Mesodermal cell (in vitro differentiated cells): Measurements from ENCODE around the gene KDSR.
A peak's percentile ranks its signal among the peaks of the same experiment; 100 is the strongest.

Source experiments
- H3K27ac ChIP-seq: 2 replicates; pipeline ENCODE4 v1.7.0; 2013; ENCODE audit warnings: mild to moderate bottlenecking, low read depth, low read length, moderate library complexity; ENCODE audit not compliant: severe bottlenecking
- H3K36me3 ChIP-seq: 2 replicates; pipeline ENCODE4 v1.7.1; 2013; ENCODE audit warnings: mild to moderate bottlenecking, low read length, moderate library complexity; ENCODE audit not compliant: control insufficient read depth, insufficient read depth
- H3K4me1 ChIP-seq: one replicate; pipeline ENCODE4 v1.7.1; 2013; ENCODE audit warnings: mild to moderate bottlenecking, low read length; ENCODE audit not compliant: insufficient read depth, control insufficient read depth, poor library complexity, severe bottlenecking
- H3K4me3 ChIP-seq: 2 replicates; pipeline ENCODE4 v1.7.0; 2013; ENCODE audit warnings: low read length, control low read depth, mild to moderate bottlenecking; ENCODE audit not compliant: insufficient read depth, poor library complexity, severe bottlenecking; ENCODE audit errors: extremely low read depth
- H3K9me3 ChIP-seq: 2 replicates; pipeline ENCODE4 v1.7.1; 2013; ENCODE audit warnings: mild to moderate bottlenecking, low read length, moderate library complexity; ENCODE audit not compliant: control insufficient read depth
- WGBS, 2 experiments: methylation state at CpG; one replicate each; pipeline ENCODE4 v1.1.5; 2013; ENCODE audit warnings: missing lambda C conversion rate in 2 of 2; ENCODE audit not compliant: insufficient coverage in 2 of 2; 5-methylcytosine and 5-hydroxymethylcytosine counted together

The KDSR gene

GRCh38 chr18:63344263-63344662, 22.7 kb downstream of the KDSR start:
- WGBS, 2 experiments: 79 to 100% methylated on average over 2 to 3 of the region's 5 CpGs
- H3K9me3 ChIP-seq: no peaks in the 10 kb centered on the region
- no peak overlapping the region for H3K27ac ChIP-seq
- no peaks in the 10 kb centered on the region for H3K4me1 ChIP-seq
- no peak overlapping the region for H3K4me3 ChIP-seq
- peaks cover 86% of the 10 kb centered on the region for H3K36me3 ChIP-seq

- Histone ChIP-seq H3K36me3 (peaks cover 85% of the 10 kb centered on the region), H3K27ac (no peak overlapping the region), H3K9me3 (no peaks in the 10 kb centered on the region), H3K4me3 (no peak overlapping the region), H3K4me1 (no peaks in the 10 kb centered on the region)
- WGBS, 2 experiments: 40 to 65% methylated on average over 5 of the region's 5 CpGs
These were observed 24.8 kb downstream of the KDSR start for GRCh38 chr18:63342206-63342605.

- H3K27ac ChIP-seq: no peak overlapping the region
- peaks cover 83% of the 10 kb centered on the region for H3K36me3 ChIP-seq
- no peak overlapping the region for H3K4me3 ChIP-seq
- no peaks in the 10 kb centered on the region for H3K9me3 ChIP-seq
- 0% methylated on average over 1 of the region's 4 CpGs for WGBS, 2 experiments
- no peaks in the 10 kb centered on the region for H3K4me1 ChIP-seq
These were observed 27.0 kb downstream of the KDSR start for GRCh38 chr18:63339920-63340484.

GRCh38 chr18:63336366-63337099, 30.5 kb downstream of the KDSR start:
- no peaks in the 10 kb centered on the region for H3K9me3 ChIP-seq
- H3K4me3 ChIP-seq: no peak overlapping the region
- 92 to 100% methylated on average over 2 to 3 of the region's 8 CpGs for WGBS, 2 experiments
- H3K27ac ChIP-seq: no peak overlapping the region
- H3K4me1 ChIP-seq: no peaks in the 10 kb centered on the region
- peaks cover 83% of the 10 kb centered on the region for H3K36me3 ChIP-seq

GRCh38 chr18:63331105-63331504, 35.9 kb downstream of the KDSR start:
- H3K27ac ChIP-seq: no peak overlapping the region
- no peak overlapping the region for H3K4me3 ChIP-seq
- H3K9me3 ChIP-seq: no peaks in the 10 kb centered on the region
- H3K4me1 ChIP-seq: no peaks in the 10 kb centered on the region
- peaks cover 61% of the 10 kb centered on the region for H3K36me3 ChIP-seq
- WGBS, 2 experiments: 100% methylated on average over 1 to 2 of the region's 4 CpGs

GRCh38 chr18:63329431-63330145, 37.4 kb downstream of the KDSR start:
- no peak overlapping the region for H3K27ac ChIP-seq
- H3K4me3 ChIP-seq: no peak overlapping the region
- no peaks in the 10 kb centered on the region for H3K9me3 ChIP-seq
- no peaks in the 10 kb centered on the region for H3K4me1 ChIP-seq
- H3K36me3 ChIP-seq: peaks cover 46% of the 10 kb centered on the region
- 92 to 93% methylated on average over 3 to 5 of the region's 7 CpGs for WGBS, 2 experiments

- Histone ChIP-seq H3K27ac (no peak overlapping the region), H3K4me1 (peaks cover 4% of the 10 kb centered on the region), H3K9me3 (no peaks in the 10 kb centered on the region), H3K4me3 (no peak overlapping the region), H3K36me3 (peaks cover 14% of the 10 kb centered on the region)
- WGBS, 2 experiments: 85 to 98% methylated on average over 4 to 5 of the region's 5 CpGs
These were observed 41.0 kb downstream of the KDSR start for GRCh38 chr18:63326011-63326410.

GRCh38 chr18:63325086-63325686, 41.8 kb downstream of the KDSR start:
- Histone ChIP-seq H3K27ac (no peak overlapping the region), H3K36me3 (peaks cover 7% of the 10 kb centered on the region), H3K4me1 (peaks cover 4% of the 10 kb centered on the region), H3K9me3 (no peaks in the 10 kb centered on the region), H3K4me3 (no peak overlapping the region)
- WGBS, 2 experiments: 94 to 100% methylated on average over 6 to 7 of the region's 11 CpGs

- no peaks in the 10 kb centered on the region for H3K36me3 ChIP-seq
- H3K9me3 ChIP-seq: no peaks in the 10 kb centered on the region
- no peak overlapping the region for H3K4me3 ChIP-seq
- peaks cover 7% of the 10 kb centered on the region for H3K4me1 ChIP-seq
- peak overlapping the region; percentile 23 for H3K27ac ChIP-seq
- WGBS, 2 experiments: 20% methylated on average over 5 to 6 of the region's 8 CpGs
These were observed 43.9 kb downstream of the KDSR start for GRCh38 chr18:63322908-63323634.

GRCh38 chr18:63322206-63322605, 44.8 kb downstream of the KDSR start:
- no peak overlapping the region for H3K4me3 ChIP-seq
- H3K4me1 ChIP-seq: peaks cover 7% of the 10 kb centered on the region
- no peaks in the 10 kb centered on the region for H3K9me3 ChIP-seq
- 100% methylated on average over 1 of the region's 4 CpGs for WGBS, 2 experiments
- no peak overlapping the region for H3K27ac ChIP-seq
- H3K36me3 ChIP-seq: no peaks in the 10 kb centered on the region
